Urothelium cell line (cell line): ENCODE data around the gene FARP1.

Source experiments
- DNase-seq: peaks from one replicate; pipeline ENCODE4 v3.0.0; 2011; ENCODE audit warnings: low spot score, mixed read lengths
- FAIRE-seq: peaks from 2 replicates; lab custom pipeline; 2011; peaks lifted over from hg19 to GRCh38; lab: Jason Lieb, UNC

FARP1 gene

GRCh38 chr13:98275681-98276171 is 132.8 kb downstream of the FARP1 start:
- no peak for FAIRE-seq
- DNase-seq = no peak

- DNase-seq (no peak), FAIRE-seq (no peak)
Observed at GRCh38 chr13:98276486-98276885, 133.6 kb downstream of the FARP1 start.

- FAIRE-seq = peak; percentile 63
- DNase-seq = no peak
Observed at GRCh38 chr13:98278068-98278724, 135.3 kb downstream of the FARP1 start.

- DNase-seq (no peak), FAIRE-seq (no peak)
Observed at GRCh38 chr13:98279473-98280175, 136.7 kb downstream of the FARP1 start.

GRCh38 chr13:98280176-98280510 is 137.2 kb downstream of the FARP1 start:
- FAIRE-seq (no peak), DNase-seq (no peak)

- FAIRE-seq = no peak
- no peak for DNase-seq
Observed at GRCh38 chr13:98284679-98285078, 141.8 kb downstream of the FARP1 start.

GRCh38 chr13:98285317-98285716 is 142.4 kb downstream of the FARP1 start:
- FAIRE-seq = no peak
- DNase-seq = no peak

GRCh38 chr13:98285852-98286594 is 143.1 kb downstream of the FARP1 start:
- DNase-seq (no peak), FAIRE-seq (no peak)

- no peak for FAIRE-seq
- no peak for DNase-seq
Observed at GRCh38 chr13:98286799-98287198, 143.9 kb downstream of the FARP1 start.

- DNase-seq (no peak), FAIRE-seq (no peak)
Observed at GRCh38 chr13:98288211-98288610, 145.3 kb downstream of the FARP1 start.

- DNase-seq = no peak
Observed at GRCh38 chr13:98289339-98289945, 146.5 kb downstream of the FARP1 start.

GRCh38 chr13:98290261-98290660 is 147.4 kb downstream of the FARP1 start:
- no peak for FAIRE-seq

More at GRCh38 chr13:98289339-98289945, 146.5 kb downstream of the FARP1 start:
- FAIRE-seq = no peak

GRCh38 chr13:98291658-98292057 is 148.8 kb downstream of the FARP1 start:
- DNase-seq = no peak
- FAIRE-seq = no peak

More at GRCh38 chr13:98290261-98290660, 147.4 kb downstream of the FARP1 start:
- no peak for DNase-seq

GRCh38 chr13:98293103-98293502 is 150.2 kb downstream of the FARP1 start:
- DNase-seq = no peak
- FAIRE-seq = no peak

- DNase-seq = no peak
- FAIRE-seq = no peak
Observed at GRCh38 chr13:98293570-98294142, 150.8 kb downstream of the FARP1 start.

GRCh38 chr13:98295371-98295770 is 152.5 kb downstream of the FARP1 start:
- FAIRE-seq = no peak
- DNase-seq = no peak

GRCh38 chr13:98297051-98297450 is 154.2 kb downstream of the FARP1 start:
- no peak for DNase-seq

GRCh38 chr13:98297745-98298144 is 154.9 kb downstream of the FARP1 start:
- FAIRE-seq (no peak), DNase-seq (no peak)

More at GRCh38 chr13:98297051-98297450, 154.2 kb downstream of the FARP1 start:
- FAIRE-seq = no peak

- DNase-seq (no peak), FAIRE-seq (no peak)
Observed at GRCh38 chr13:98298599-98298998, 155.7 kb downstream of the FARP1 start.

- FAIRE-seq (no peak), DNase-seq (no peak)
Observed at GRCh38 chr13:98299235-98299965, 156.5 kb downstream of the FARP1 start.
